ENCODE data around the gene GRM3.

DNA sequence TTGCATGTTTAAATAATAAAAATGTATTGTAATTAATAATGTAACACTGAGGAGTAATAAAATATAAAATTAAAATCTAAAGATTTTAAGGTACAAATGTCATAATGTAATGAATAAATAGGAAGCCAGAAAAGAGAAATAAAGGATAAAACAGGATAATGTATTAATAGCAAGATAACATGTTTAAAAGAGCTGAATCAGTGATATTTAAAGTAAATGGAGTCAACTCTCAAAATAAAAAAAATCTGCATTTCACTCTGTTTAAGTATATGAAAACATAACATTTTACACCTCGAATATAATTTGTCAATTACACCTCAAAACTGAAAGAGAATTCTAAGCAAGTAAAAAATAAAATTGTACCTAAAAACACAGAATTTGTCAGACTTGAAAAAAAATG is 44.1 kb downstream of the GRM3 start:
- TF ChIP-seq YY1 (IDR thresholded peaks at IDR 0.05; ENCODE audit: low read depth), result no peak
- TF ChIP-seq TAF1 (IDR thresholded peaks at IDR 0.05; ENCODE audit: borderline replicate concordance, low read depth, low read length), result no peak
- TF ChIP-seq RAD21 (IDR thresholded peaks at IDR 0.05; ENCODE audit: low read length), result no peak
- TF ChIP-seq, protein P1, sequence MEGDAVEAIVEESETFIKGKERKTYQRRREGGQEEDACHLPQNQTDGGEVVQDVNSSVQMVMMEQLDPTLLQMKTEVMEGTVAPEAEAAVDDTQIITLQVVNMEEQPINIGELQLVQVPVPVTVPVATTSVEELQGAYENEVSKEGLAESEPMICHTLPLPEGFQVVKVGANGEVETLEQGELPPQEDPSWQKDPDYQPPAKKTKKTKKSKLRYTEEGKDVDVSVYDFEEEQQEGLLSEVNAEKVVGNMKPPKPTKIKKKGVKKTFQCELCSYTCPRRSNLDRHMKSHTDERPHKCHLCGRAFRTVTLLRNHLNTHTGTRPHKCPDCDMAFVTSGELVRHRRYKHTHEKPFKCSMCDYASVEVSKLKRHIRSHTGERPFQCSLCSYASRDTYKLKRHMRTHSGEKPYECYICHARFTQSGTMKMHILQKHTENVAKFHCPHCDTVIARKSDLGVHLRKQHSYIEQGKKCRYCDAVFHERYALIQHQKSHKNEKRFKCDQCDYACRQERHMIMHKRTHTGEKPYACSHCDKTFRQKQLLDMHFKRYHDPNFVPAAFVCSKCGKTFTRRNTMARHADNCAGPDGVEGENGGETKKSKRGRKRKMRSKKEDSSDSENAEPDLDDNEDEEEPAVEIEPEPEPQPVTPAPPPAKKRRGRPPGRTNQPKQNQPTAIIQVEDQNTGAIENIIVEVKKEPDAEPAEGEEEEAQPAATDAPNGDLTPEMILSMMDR (IDR thresholded peaks at IDR 0.05), result no peak
- TF ChIP-seq JUND (IDR thresholded peaks at IDR 0.05), result no peak
- TF ChIP-seq EP300 (IDR thresholded peaks at IDR 0.05; ENCODE audit: borderline replicate concordance in 1 of 2, low read depth in 1 of 2, low read length in 1 of 2), result no peak
- no peak for TF ChIP-seq SIN3A (IDR thresholded peaks at IDR 0.05; ENCODE audit: borderline replicate concordance, low read depth, low read length)
- no peak for TF ChIP-seq MAX (IDR thresholded peaks at IDR 0.05; ENCODE audit: low read depth)

Data from SK-N-SH (cell line).